Stimulated activated CD8-positive, alpha-beta memory T cell treated with anti-CD3 and anti-CD28 coated beads, Interleukin-15, amount 100 ng/mL, for 1 hour (primary cell): ENCODE measurements around the gene KRR1.
A peak's percentile ranks its signal among the peaks of the same experiment; 100 is the strongest.
"Not testable (repeated sequence)": the region's sequence is repeated elsewhere in the genome, so short reads cannot be mapped to it uniquely, and the experiment has no call there.

Source experiments
- DNase-seq: peaks from one replicate; pipeline ENCODE4 v3.0.0-alpha.2; 2020; ENCODE audit warnings: low read depth

KRR1 gene

DNA sequence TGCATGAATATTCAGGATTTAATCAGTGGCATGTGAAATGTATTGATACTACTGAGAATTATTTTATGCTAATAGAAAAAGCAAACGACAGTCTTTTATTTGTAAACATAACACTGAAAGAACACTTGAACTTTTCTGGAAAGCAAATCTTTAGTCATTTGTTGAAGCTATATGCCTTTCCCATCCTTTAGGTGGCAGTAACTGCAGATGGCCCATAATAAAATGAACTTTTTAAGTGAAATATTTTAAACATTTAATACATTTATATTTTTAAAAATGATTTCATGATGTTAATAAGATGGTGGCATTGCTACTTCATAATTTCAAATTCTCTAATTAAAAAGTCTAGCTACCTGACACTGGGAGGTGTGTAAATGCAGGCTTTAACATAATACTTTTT is 13.9 kb upstream of the KRR1 start:
- DNase-seq: no peak

- DNase-seq: not testable (repeated sequence)
Measured at GRCh38 chr12:75522124-75522523, 10.7 kb upstream of the KRR1 start.

- DNase-seq: not testable (repeated sequence)
Measured at GRCh38 chr12:75521224-75521623, 9.8 kb upstream of the KRR1 start.

- no peak for DNase-seq
Measured at GRCh38 chr12:75509621-75510020, 1.8 kb downstream of the KRR1 start.

DNA sequence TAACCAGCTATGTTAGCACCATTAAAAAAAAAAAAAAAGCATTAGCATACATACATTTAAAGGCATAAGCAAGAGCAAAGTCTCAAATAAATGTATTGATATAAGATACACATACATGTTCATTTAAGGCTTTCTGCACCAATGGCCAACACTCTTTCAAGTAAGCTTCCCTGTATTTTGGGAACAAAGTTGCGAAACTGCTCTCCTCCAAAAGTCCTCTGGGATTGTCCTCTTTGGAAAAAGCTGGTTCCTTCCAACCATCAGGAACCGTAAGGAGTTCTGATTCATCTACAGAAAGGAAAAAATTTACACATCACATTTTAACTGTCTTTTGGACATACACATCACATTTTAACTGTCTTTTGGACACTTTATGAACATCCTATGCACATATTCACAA is 3.2 kb downstream of the KRR1 start:
- no peak for DNase-seq

DNA sequence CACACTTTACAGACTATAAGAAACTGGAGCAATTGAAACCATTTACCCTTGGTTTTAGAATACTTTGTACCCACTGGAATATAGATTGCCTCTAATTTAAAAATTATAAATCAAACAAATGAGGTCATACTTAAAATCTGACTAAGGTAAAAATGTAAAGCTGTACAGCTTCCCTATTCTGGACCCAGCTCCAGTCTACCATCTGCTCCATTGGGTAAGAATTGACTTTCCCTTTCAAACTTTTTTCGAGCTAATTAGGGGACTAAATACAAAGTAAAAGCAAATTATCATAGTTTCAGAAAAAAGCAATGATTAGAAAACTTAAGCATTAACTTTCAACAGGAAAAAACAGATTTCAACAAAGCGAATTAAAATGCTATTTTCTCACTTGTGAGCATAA is 4.3 kb downstream of the KRR1 start:
- DNase-seq: no peak

- DNase-seq: no peak
Measured at GRCh38 chr12:75505706-75506312, 5.6 kb downstream of the KRR1 start.

- no peak for DNase-seq
Measured at GRCh38 chr12:75503866-75504265, 7.5 kb downstream of the KRR1 start.

DNA sequence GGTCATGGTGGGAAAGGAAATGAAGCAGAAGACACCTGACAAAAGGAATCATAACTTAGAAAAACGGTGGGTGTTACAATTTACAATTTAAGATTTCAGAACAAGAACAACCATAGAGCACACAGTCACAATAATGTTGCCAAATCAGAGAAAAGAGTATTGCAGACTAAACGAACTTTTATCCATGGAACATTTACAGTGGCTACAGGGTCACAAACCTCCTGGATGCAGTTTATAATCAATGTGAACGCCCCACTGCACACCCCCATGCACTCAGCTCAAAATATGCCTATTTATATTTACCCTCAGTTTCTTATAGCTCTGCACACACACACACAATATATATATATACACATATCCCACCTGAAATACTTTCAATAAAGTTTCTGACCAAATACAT is 8.0 kb downstream of the KRR1 start:
- DNase-seq: no peak

DNA sequence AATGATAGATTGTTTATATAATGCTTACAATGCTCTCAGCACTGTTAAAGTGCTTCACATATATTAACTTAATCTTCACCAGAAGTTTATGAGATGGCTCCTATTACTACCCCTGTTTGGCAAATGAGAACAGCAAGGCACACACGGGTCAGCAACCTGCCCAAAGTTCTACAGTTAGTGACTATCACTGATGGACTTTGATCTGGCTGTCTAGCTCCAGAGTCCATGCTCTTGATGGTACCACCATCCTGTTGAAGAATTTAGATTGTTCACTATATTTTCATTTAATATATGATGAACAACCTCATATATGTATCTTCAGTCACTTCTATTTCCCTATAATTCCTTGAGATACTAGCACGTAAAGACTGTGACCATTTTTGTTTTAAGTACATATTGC is 20.2 kb downstream of the KRR1 start:
- no peak for DNase-seq

DNA sequence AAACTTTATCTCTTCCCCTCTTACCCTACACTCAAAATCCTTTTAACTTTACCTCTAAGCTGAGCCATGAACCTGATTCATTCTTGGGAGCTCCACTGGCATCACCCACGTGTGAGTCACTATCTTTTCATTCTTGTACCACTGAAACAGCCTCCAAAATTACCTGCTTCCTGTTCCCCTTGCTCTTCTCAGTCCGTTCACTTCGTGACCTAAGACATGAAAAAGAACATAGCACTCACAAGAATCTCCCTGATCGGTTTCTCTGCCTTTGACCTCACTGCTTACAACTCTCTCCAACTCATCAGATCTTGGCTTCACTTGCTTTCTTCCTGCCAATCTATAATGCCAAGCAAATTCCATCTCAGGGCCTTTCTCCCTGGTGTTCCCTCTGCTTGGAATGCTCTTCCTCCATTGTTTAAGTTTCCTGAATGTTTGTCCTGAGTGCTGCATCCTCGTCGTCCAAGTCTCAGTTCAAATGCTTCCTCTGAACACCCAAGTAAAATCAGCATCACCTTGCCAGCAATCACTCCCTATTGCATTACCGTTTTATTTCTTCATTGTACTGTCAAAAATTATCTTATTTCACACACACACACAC is 21.7 kb downstream of the KRR1 start:
- no peak for DNase-seq

DNA sequence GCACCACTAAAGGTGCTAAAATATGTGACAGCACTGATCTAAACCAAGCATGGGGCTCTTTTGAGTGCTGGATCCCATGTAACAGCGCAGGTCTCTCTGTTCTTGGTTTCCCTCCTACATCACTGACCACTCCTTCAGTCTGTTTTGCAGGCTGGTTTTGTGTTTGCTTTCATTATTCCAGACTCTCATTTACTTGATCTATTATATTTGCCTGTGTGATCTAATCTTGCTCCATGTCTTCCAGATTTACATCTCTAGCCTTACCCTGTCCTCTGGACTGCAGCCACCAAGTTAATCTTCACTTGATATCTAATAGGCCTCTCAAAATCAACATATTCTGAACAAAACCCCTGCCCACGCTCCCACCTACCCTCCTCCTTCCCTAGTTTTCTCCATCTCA is 22.2 kb downstream of the KRR1 start:
- DNase-seq: no peak

DNA sequence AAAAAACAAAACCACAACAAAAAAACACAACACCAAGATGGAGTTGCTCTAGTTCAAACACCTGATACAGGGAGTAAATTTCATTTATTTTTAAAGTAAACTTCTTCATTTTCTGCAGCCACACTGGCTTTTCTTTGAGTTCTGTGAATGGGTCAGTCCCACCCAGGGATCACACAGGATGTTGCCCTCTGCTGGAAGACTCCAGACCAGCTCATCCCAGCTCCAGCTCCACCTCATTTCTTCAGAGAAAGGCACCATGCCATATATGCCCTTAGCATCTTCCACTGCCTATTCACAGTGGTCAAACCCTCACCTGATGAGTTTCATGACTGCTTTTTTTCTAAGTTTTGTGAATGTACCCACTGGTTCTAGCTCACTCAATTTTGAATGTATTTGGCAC is 22.9 kb downstream of the KRR1 start:
- DNase-seq: no peak

DNA sequence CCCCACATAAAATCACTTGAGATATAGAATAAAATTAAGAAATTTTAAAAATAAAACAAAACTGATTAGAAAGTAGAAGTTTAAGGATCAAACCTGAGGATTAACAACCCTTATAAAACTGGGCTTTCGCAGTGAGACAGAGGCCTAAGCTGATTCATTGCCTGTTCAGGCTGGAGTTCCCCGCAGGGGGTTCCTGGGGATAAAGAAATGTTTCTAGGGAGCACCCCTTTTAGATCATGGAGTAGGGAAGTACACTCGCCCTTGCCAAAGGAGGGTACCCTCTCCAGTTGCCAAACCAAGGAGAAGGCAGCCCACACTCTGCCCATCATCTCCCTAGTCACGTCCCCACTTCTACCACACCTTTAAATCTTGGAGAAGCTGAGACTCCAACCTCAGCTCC is 24.1 kb downstream of the KRR1 start:
- no peak for DNase-seq

DNA sequence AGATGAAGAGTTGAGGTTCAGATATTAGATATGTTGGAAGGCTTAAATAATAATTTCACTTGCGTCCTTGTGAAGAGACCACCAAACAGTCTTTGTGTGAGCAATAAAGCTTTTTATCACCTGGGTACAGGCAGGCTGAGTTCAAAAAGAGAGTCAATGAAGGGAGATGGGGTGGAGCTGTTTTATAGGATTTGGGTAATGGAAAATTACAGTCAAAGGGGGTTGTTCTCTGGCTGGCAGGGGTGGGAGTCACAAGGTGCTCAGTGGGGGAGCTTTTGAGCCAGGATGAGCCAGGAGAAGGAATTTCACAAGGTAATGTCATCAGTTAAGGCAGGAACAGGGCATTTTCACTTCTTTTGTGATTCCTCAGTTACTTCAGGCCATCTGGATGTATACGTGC is 27.0 kb downstream of the KRR1 start:
- DNase-seq: not testable (repeated sequence)

DNA sequence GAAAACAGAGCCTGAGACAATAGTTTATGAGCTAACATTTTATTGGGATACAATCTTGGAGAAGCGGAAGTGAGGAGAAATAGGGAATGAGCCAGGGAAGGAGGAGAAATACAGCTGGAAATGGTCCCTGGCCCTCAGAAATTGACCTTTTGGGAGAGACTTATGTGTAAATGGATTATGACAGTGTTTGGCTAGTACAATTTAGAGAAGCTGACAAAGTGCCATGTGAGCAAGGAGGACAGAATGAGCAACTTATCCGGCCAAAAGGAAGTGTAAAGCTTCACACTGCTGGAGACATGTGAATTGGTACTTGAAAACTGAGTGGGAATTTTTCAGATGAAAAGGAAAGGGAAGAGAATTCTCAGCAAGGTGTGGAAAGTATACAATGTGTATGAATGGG is 28.0 kb downstream of the KRR1 start:
- DNase-seq: no peak

DNA sequence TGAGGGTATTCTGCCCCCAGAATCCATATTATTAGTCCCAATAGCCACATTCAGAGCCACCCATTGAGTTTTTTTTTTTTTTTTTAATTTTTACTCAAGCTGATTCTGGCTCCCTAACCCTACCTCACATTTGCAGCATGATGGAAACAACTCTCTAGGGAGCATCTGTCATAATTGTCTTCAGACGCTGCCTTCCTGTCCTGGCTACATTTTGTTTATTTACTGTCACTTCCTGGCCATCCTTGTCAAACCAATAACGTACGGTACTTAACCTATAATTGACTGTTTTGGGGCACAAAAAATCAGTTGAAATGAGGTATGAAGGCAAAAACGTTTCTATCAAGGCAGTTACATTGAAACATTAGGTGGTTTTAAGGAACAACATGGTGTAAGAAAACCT is 28.8 kb downstream of the KRR1 start:
- DNase-seq: no peak

GRCh38 chr12:75481774-75482173 is 29.6 kb downstream of the KRR1 start:
- no peak for DNase-seq

- no peak for DNase-seq
Measured at GRCh38 chr12:75481013-75481705, 30.2 kb downstream of the KRR1 start.

DNA sequence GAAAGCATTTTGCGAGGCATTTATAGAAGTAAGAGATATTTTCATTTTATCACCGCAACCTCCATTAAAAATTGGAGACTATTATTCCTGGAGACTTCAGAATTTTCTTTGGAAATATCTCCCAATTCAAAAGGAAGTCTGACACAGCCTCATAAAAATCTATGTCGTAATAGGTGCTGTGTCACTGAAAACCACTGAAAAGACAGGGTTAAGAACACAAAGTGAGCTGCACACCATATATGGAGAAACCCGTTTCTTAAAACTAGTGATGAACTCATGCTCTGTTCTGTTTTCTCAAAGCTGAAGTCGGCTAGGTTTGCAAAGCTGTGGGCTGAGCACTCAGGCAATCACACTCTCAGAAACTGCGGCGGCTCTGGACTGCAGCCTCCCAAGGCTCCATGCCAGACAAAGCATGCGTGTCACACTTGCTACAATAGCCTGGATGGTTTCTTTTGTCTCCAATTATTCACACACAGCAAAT is 30.9 kb downstream of the KRR1 start, which contains the start of gene GLIPR1:
Gene GLIPR1 (plus strand): TSS at position 287 of the 481 bp plus-strand sequence. CDS start 126 bp downstream, at position 413.
- peak; percentile 38 for DNase-seq

DNA sequence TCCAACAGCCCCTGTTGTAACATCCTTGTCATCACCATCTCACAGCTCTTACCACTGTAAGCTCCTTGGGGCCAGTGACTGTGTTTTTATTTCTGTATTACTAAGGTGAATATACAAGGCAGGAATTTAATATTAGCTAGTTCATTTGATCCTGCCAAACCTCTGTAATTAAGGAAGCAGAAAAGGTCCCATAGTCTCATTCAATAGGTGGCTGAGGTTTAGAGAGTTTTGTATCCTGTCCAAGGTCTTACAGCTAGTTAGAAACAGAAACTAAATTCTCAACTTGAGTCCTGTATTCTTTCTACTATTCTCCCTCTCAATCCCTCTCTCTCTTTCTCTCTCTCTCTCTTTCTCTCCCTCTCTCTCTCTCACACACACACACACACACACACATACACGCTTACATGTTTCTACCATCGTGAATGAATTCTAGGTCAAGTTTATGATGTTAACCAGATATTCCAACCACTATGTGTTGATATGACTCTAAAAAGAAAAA is 31.4 kb downstream of the KRR1 start:
- no peak for DNase-seq

DNA sequence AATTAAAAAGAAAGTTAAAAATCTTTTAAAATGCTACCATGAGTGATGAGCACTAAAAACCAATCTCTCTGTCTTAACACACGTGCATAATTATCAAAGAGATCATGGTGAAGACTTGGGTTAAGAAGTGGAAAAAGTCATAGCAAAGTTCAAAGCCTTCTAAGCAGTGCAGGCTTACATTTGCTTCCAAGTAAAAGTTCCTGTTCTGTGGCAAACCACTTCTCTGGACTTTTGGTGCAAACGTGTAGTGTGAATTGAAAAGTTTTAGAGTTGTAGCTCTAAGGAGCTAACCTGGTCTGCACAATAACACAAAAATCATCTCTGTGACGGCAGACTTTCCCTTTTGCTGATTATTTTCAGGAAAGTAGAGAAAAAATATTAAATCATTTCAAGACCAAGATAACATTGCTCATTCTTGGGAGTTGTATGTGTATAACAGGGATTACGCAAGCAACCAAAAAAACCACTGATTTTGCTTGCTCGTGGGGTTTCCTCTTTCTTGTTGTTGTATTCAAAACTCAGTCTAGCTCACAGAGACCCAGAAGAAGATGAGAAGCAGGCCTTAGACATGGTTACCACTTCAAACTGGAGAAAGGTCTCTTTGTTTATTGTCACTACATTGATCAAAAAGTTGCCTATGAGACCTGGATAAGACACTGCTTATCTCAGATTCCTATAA is 33.2 kb downstream of the KRR1 start:
- DNase-seq: no peak

GRCh38 chr12:75477137-75477536 is 34.3 kb downstream of the KRR1 start:
- no peak for DNase-seq
